Measurements from ENCODE around the gene LAMA2. TPM values are rescaled to one million over a fixed set of nuclear protein-coding genes. Genes with fewer than 3 reads are reported as not detected.

LAMA2 gene
- total and polyA plus RNA-seq, 2 experiments from 2014 or later = 13.4 to 78.1 TPM

DNA sequence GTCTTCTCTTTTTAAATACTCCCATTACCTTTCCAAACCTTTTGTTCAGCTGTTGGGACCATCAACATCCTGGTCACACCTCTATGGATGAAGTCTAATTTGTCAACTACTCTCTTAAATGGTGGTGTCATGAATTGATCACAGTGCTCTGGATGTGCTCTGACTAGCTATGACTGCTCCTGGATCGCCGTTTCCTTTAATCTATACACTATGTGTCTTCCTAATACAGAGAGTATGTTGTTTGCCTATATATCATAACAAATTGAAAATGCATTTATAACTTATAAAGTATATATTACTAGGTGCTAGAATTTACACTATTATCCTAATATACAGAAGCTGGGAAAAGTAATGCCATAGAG is 357.5 kb downstream of the LAMA2 start:
- TF ChIP-seq CTCF (IDR thresholded peaks at IDR 0.05; ENCODE audit: low read depth, low read length) = no peak
- Histone ChIP-seq H3K36me3 (no peaks in the 10 kb centered on the region), H3K27ac (no peak overlapping the region), H3K9me3 (ENCODE audit: low read depth) (no peaks in the 10 kb centered on the region), H3K4me3 (no peak overlapping the region), H3K4me1 (ENCODE audit: low read depth) (peaks cover 18% of the 10 kb centered on the region), H3K27me3 (no peaks in the 10 kb centered on the region)
- no peak for DNase-seq (ENCODE audit: low read depth in 1 of 2, low spot score in 1 of 2)

- H3K4me1 ChIP-seq (ENCODE audit: low read depth) = peaks cover 18% of the 10 kb centered on the region
- no peak overlapping the region for H3K4me3 ChIP-seq
- H3K36me3 ChIP-seq = no peaks in the 10 kb centered on the region
- no peak for DNase-seq (ENCODE audit: low read depth in 1 of 2, low spot score in 1 of 2)
- no peak for TF ChIP-seq CTCF (IDR thresholded peaks at IDR 0.05; ENCODE audit: low read depth, low read length)
- no peaks in the 10 kb centered on the region for H3K27me3 ChIP-seq
- H3K9me3 ChIP-seq (ENCODE audit: low read depth) = no peaks in the 10 kb centered on the region
- H3K27ac ChIP-seq = peak overlapping the region; percentile 59
These were observed 359.6 kb downstream of the LAMA2 start for GRCh38 chr6:129242546-129242945.

- TF ChIP-seq CTCF (IDR thresholded peaks at IDR 0.05; ENCODE audit: low read depth, low read length) = no peak
- peak in 1 of 2 donors; percentile 9 for DNase-seq (ENCODE audit: low read depth in 1 of 2, low spot score in 1 of 2)
- H3K4me1 ChIP-seq (ENCODE audit: low read depth) = peaks cover 18% of the 10 kb centered on the region
- no peaks in the 10 kb centered on the region for H3K36me3 ChIP-seq
- H3K27ac ChIP-seq = peak overlapping the region; percentile 59
- H3K27me3 ChIP-seq = no peaks in the 10 kb centered on the region
- no peaks in the 10 kb centered on the region for H3K9me3 ChIP-seq (ENCODE audit: low read depth)
- no peak overlapping the region for H3K4me3 ChIP-seq
These were observed 360.4 kb downstream of the LAMA2 start for GRCh38 chr6:129243377-129243776.

- no peak for TF ChIP-seq CTCF (IDR thresholded peaks at IDR 0.05; ENCODE audit: low read depth, low read length)
- peak in 1 of 2 donors; percentile 16 for DNase-seq (ENCODE audit: low read depth in 1 of 2, low spot score in 1 of 2)
- Histone ChIP-seq H3K4me3 (no peak overlapping the region), H3K27ac (peak overlapping the region; percentile 76), H3K36me3 (no peaks in the 10 kb centered on the region), H3K9me3 (ENCODE audit: low read depth) (no peaks in the 10 kb centered on the region), H3K27me3 (no peaks in the 10 kb centered on the region), H3K4me1 (ENCODE audit: low read depth) (peaks cover 26% of the 10 kb centered on the region)
These were observed 366.0 kb downstream of the LAMA2 start for GRCh38 chr6:129248946-129249345.

- peak; percentile 81 for TF ChIP-seq CTCF (IDR thresholded peaks at IDR 0.05; ENCODE audit: low read depth, low read length)
- H3K4me1 ChIP-seq (ENCODE audit: low read depth) = peaks cover 22% of the 10 kb centered on the region
- H3K9me3 ChIP-seq (ENCODE audit: low read depth) = no peaks in the 10 kb centered on the region
These were observed 368.9 kb downstream of the LAMA2 start for GRCh38 chr6:129251669-129252376.

More at GRCh38 chr6:129251669-129252376, 368.9 kb downstream of the LAMA2 start:
- Histone ChIP-seq H3K4me3 (no peak overlapping the region), H3K27me3 (no peaks in the 10 kb centered on the region), H3K27ac (no peak overlapping the region), H3K36me3 (no peaks in the 10 kb centered on the region)
- peak; percentile 69 to 85 for DNase-seq (ENCODE audit: low read depth in 1 of 2, low spot score in 1 of 2)

All from cardiac muscle cell (in vitro differentiated cells and primary cell).